HG03196 (cell line): ENCODE data around the gene HLCS.
A peak's percentile ranks its signal among the peaks of the same experiment; 100 is the strongest.

Source experiments
- ATAC-seq: cut with Tn5 transposase; IDR thresholded peaks from one replicate; pipeline ENCODE4 v1.9.1; 2021; ENCODE audit not compliant: unreplicated experiment

Gene HLCS

GRCh38 chr21:36985751-36986594 lies 19.5 kb upstream of the HLCS start:
- ATAC-seq: no peak

- no peak for ATAC-seq
Observed at GRCh38 chr21:36981977-36982700, 15.7 kb upstream of the HLCS start.

GRCh38 chr21:36981049-36981391 lies 14.6 kb upstream of the HLCS start:
- ATAC-seq: no peak

- ATAC-seq: no peak
Observed at GRCh38 chr21:36980280-36981048, 14.0 kb upstream of the HLCS start.

DNA sequence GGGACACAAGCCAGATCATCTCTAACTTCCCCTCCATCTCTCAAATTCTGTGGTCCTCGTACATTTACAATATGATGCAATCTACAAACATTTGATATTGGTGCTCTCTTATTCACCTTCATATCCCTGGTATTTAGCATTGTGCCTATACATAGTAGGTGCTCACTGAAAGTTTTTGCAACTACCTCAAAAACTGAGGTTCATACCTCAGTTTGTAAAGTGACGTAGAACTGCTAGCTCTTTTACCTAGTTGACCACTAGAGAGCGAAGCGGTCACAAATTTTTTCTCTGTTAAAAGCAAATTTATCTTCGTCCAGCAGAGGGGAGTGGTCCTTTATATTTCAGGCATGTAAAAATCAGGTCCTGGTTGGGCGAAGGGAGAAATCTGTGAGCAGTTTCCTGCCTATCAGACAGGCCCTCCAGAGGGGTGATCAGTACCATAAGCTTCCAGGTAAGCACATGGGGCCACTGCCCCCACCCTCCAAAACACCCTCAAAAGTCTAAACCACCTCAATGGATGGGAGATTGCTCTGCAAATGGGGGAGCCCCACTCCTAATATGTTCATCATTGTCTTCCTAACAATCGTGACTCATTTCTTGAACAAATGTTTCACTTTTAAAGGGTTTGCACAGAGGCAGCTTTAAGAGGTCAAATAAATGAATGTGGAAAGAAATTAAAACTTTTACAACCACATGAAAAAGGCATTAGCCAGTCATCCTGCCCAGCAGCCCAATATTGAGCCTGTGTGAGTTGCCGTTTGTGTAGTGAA lies 10.6 kb upstream of the HLCS start:
- ATAC-seq: peak; percentile 50

DNA sequence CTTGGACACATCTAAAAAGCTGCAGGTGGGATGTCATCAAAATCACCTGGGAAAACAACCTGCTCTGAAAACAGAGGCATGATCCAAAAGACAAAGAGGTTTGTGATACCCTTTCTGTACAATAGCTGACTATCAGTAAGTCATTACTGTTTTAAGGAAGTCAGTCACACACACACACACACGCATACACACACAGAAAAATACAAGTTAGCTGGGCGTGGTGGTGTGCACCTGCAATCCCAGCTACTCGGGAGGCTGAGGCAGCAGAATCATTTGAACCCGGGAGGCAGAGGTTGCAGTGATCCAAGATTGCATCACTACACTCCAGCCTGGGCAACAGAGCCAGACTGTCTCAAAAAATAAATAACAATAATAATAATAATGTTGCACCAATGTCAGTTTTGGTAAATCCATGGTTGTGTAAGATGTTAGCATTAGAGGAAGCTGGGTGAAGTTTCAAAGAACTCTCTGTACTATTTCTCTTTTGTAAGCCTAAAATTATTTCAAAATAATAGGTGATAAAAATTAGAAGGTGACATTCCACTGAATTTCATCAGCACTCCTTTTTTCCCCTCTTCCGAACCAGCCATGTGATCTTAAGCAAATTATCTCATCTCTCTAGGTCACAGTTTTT lies 9.9 kb upstream of the HLCS start:
- no peak for ATAC-seq

GRCh38 chr21:36974851-36975192 lies 8.4 kb upstream of the HLCS start:
- no peak for ATAC-seq

- no peak for ATAC-seq
Observed at GRCh38 chr21:36973986-36974850, 7.7 kb upstream of the HLCS start.

GRCh38 chr21:36968976-36969375 lies 2.5 kb upstream of the HLCS start:
- no peak for ATAC-seq

DNA sequence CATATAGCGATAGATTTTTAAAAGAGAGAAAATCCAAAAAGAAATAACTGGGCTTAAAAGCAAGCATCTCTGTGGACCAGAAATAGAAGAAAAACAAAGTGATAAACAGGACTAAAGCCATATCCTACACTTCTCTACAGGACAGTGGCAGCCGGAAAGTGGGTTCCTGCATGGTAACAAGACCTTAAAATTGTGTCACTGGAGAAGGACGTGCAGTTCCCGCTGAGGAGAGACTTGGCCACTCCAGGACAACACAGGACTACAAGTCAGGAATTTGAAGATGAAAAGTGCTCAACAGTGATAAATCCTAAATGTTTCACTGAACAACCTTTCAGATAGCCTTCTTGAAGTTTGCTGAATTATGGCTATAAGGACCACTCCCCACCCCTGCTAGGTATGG lies 1.9 kb upstream of the HLCS start:
- no peak for ATAC-seq

GRCh38 chr21:36966821-36967768 lies 626 bp upstream of the HLCS start:
- ATAC-seq: peak; percentile 27

DNA sequence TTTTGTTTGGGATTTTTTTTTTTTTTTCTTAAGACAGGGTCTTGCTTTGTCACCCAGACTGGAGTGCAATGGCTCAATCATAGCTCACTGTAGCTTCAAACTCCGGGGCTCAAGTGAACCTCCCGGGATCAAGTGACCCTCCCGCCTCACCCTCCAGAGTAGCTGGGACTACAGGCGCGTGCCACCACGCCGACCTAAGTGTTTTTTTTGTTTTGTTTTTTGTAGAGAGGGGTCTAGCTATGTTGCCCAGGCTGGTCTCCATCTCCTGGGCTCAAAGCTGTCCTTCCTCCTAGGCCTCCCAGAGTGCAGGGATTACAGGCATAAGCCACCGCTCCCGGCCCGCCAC lies 776 bp downstream of the HLCS start:
- ATAC-seq: no peak

- no peak for ATAC-seq
Observed at GRCh38 chr21:36964827-36965719, 1.4 kb downstream of the HLCS start.

GRCh38 chr21:36964398-36964797 lies 2.1 kb downstream of the HLCS start:
- ATAC-seq: no peak

- ATAC-seq: no peak
Observed at GRCh38 chr21:36962098-36962780, 4.2 kb downstream of the HLCS start.

- no peak for ATAC-seq
Observed at GRCh38 chr21:36960676-36961284, 5.7 kb downstream of the HLCS start.
